HepG2 (cell line): Measurements from ENCODE around the gene CLDN4. TPM values are rescaled to one million over a fixed set of nuclear protein-coding genes. Genes with fewer than 3 reads are reported as not detected.
"Not testable (repeated sequence)": the region's sequence is repeated elsewhere in the genome, so short reads cannot be mapped to it uniquely, and the experiment has no call there.

Experiments used
- ATAC-seq: fragments of 200-7000 bp; cut with Tn5 transposase; 3 replicates; pipeline ENCODE4 v1.9.1; 2020; ENCODE audit warnings: mild to moderate bottlenecking, moderate library complexity
- BruUV-seq: library from RNA; stranded (reverse); fragments of 400-500 nt; replicated peaks from 2 replicates; lab custom pipeline; 2021; lab: Mats Ljungman, UMichigan
- CTCF ChIA-PET: fragments of 300-600 bp; formaldehyde crosslinking; extraction: SDS; loops from one replicate; lab custom pipeline; 2021; ENCODE audit warnings: low total read pairs, inconsistent platforms, low intra/inter-chr PET ratio; lab: Yijun Ruan, JAX
- POLR2A ChIA-PET: fragments of 350-600 bp; sonication (Branson Sonifier 250); formaldehyde crosslinking; loops from one replicate; lab custom pipeline; 2020; ENCODE audit warnings: antibody characterized with exemption, inconsistent platforms; lab: Yijun Ruan, JAX
- DNase-seq: peaks from one replicate; pipeline ENCODE4 v3.0.0-alpha.2; 2015; ENCODE audit warnings: low spot score
- FAIRE-seq: peaks from 3 replicates; lab custom pipeline; 2011; peaks lifted over from hg19 to GRCh38; lab: Jason Lieb, UNC
- H2AFZ ChIP-seq: one replicate; pipeline ENCODE4 v1.6.1; 2011; ENCODE audit warnings: low read length, inconsistent platforms
- H3K27ac ChIP-seq: fragments of 300-600 bp; 3 replicates; pipeline ENCODE4 v1.8.0; 2011; ENCODE audit warnings: mixed run types, mild to moderate bottlenecking, mixed read lengths, low read length, inconsistent platforms; ENCODE audit not compliant: insufficient read depth; ENCODE audit errors: extremely low read length
- H3K27me3 ChIP-seq, 2 experiments: fragments of 200-600 bp in 1 of 2; 2 replicates in 1 of 2; 3 replicates in 1 of 2; pipeline versions ENCODE4 v1.6.0 to v1.8.0; 2011; ENCODE audit warnings: low read length in 2 of 2, mild to moderate bottlenecking in 2 of 2, moderate library complexity in 2 of 2, inconsistent platforms in 1 of 2; ENCODE audit not compliant: insufficient read depth in 2 of 2, control insufficient read depth in 1 of 2
- H3K36me3 ChIP-seq, 2 experiments: fragments of 200-600 bp in 1 of 2; replicated peaks in 1 of 2; 2 replicates in 1 of 2; 3 replicates in 1 of 2; pipeline versions ENCODE4 v1.5.1 to v1.8.0; 2011; ENCODE audit warnings: low read length in 2 of 2, inconsistent platforms in 1 of 2; ENCODE audit not compliant: insufficient read depth in 2 of 2, control insufficient read depth in 1 of 2
- H3K4me1 ChIP-seq: 2 replicates; pipeline ENCODE4 v1.5.1; 2012; ENCODE audit warnings: low read length, inconsistent platforms; ENCODE audit not compliant: insufficient read depth
- H3K4me2 ChIP-seq: 2 replicates; pipeline ENCODE4 v1.6.0; 2011; ENCODE audit warnings: low read depth, low read length, inconsistent platforms
- H3K4me3 ChIP-seq, 3 experiments: fragments of 200-600 bp in 1 of 3; sonication (generic), shearing (Covaris generic) in 1 of 3; replicated peaks in 1 of 3; 2 replicates each; pipeline ENCODE4 v1.5.1; 2011 to 2016; ENCODE audit warnings: low read length in 3 of 3, inconsistent platforms in 2 of 3, low read depth in 2 of 3, mild to moderate bottlenecking in 2 of 3, control low read depth in 1 of 3, mixed read lengths in 1 of 3; ENCODE audit not compliant: insufficient read depth in 1 of 3
- H3K79me2 ChIP-seq: one replicate; pipeline ENCODE4 v1.6.1; 2011; ENCODE audit warnings: low read length, inconsistent platforms; ENCODE audit not compliant: insufficient read depth
- H3K9ac ChIP-seq: 2 replicates; pipeline ENCODE4 v1.6.0; 2011; ENCODE audit warnings: mild to moderate bottlenecking, low read depth, low read length, inconsistent platforms; ENCODE audit not compliant: insufficient read depth
- H3K9me3 ChIP-seq: 2 replicates; pipeline ENCODE4 v1.5.1; 2012; ENCODE audit warnings: mild to moderate bottlenecking, low read length
- H4K20me1 ChIP-seq: 2 replicates; pipeline ENCODE4 v1.6.0; 2011; ENCODE audit warnings: inconsistent platforms, mild to moderate bottlenecking, low read length, moderate library complexity; ENCODE audit not compliant: insufficient read depth
- CENPX ChIP-seq: sonication (generic); formaldehyde crosslinking; IDR thresholded peaks from 2 replicates; pipeline ENCODE4 v1.9.0; 2021; ENCODE audit warnings: mild to moderate bottlenecking, missing genetic modification reagents, moderate library complexity
- GABPB1 ChIP-seq: IDR thresholded peaks from 2 replicates; pipeline ENCODE4 v1.6.1; 2016; ENCODE audit warnings: mild to moderate bottlenecking, missing genetic modification reagents, moderate library complexity, missing compliant biosample characterization
- JDP2 ChIP-seq: sonication (generic); formaldehyde crosslinking; IDR thresholded peaks from 2 replicates; pipeline ENCODE4 v1.8.1; 2022; ENCODE audit warnings: missing genetic modification reagents, borderline replicate concordance
- KDM4B ChIP-seq: sonication (generic); formaldehyde crosslinking; IDR thresholded peaks from 2 replicates; pipeline ENCODE4 v1.4.0; 2020; ENCODE audit warnings: missing genetic modification reagents
- SP2 ChIP-seq: sonication (generic); formaldehyde crosslinking; IDR thresholded peaks from 2 replicates; pipeline ENCODE4 v1.5.1; 2020; ENCODE audit warnings: mild to moderate bottlenecking, missing genetic modification reagents
- ZNF143 ChIP-seq: sonication (generic); formaldehyde crosslinking; IDR thresholded peaks from 2 replicates; pipeline ENCODE4 v1.4.0; 2020; ENCODE audit warnings: missing genetic modification reagents
- ZNF256 ChIP-seq: sonication (generic); formaldehyde crosslinking; conservative IDR thresholded peaks from 2 replicates; pipeline ENCODE4 v1.4.0; 2020; ENCODE audit warnings: missing genetic modification reagents
- ZNF790 ChIP-seq: sonication (generic); formaldehyde crosslinking; IDR thresholded peaks from 2 replicates; pipeline ENCODE4 v1.8.0; 2022; ENCODE audit warnings: missing genetic modification reagents, mild to moderate bottlenecking, borderline replicate concordance
- WGBS: methylation state at CpG from one replicate; pipeline ENCODE4 v1.1.6; 2017; ENCODE audit warnings: low lambda C conversion rate; 5-methylcytosine and 5-hydroxymethylcytosine counted together
- in situ Hi-C: cut with HindIII; loops from 2 replicates; pipeline ENCODE4 v1.10.0; 2017; ENCODE audit warnings: low pct_unique_long_range_greater_than_20kb; ENCODE audit not compliant: extremely low pct_ligation_motif_present
- intact Hi-C: fragments of 100-400 bp; cut with micrococcal nuclease; formaldehyde crosslinking; loops from one replicate; pipeline ENCODE4 v1.10.0; 2022; ENCODE audit not compliant: unreplicated experiment
- polyA plus RNA-seq, 8 experiments: library from polyadenylated mRNA; depleted of rRNA in 3 of 8; stranded (reverse) in 7 of 8; unstranded in 1 of 8; fragments of >200 nt; fragmentation: Illumina TruSeq in 4 of 8; extraction: Trizol in 4 of 8; gene quantifications; 2 replicates each; pipeline versions ENCODE4 v1.2.1 to v1.2.3, GENCODE V29; 2011 to 2016; ENCODE audit warnings: low read depth in 4 of 8, missing spikeins in 1 of 8, mixed read lengths in 1 of 8; ENCODE audit not compliant: insufficient read depth in 1 of 8
- total RNA-seq, 5 experiments: library from RNA; depleted of rRNA; stranded (reverse); fragments of >200 nt; fragmentation: Illumina TruSeq; extraction: Trizol; gene quantifications; 2 replicates each; pipeline ENCODE4 v1.2.3, GENCODE V29; 2016; ENCODE audit warnings: low read depth in 1 of 5
- TF ChIP-seq, protein P1 (sequence below): sonication (generic); formaldehyde crosslinking; IDR thresholded peaks from 2 replicates; pipeline ENCODE4 v1.4.0; 2020; ENCODE audit warnings: missing genetic modification reagents
- TF ChIP-seq, protein P2 (sequence below): sonication (generic); formaldehyde crosslinking; IDR thresholded peaks from 2 replicates; pipeline ENCODE4 v1.5.0; 2020; ENCODE audit warnings: missing genetic modification reagents
- TF ChIP-seq, protein P3 (sequence below): sonication (generic); formaldehyde crosslinking; IDR thresholded peaks from 2 replicates; pipeline ENCODE4 v1.5.0; 2020; ENCODE audit warnings: missing genetic modification reagents, mild to moderate bottlenecking, borderline replicate concordance
- TF ChIP-seq, protein P4 (sequence below): IDR thresholded peaks from 2 replicates; pipeline ENCODE4 v1.6.1; 2016; ENCODE audit warnings: low read depth, borderline replicate concordance

The CLDN4 gene
- total and polyA plus RNA-seq, 2 of the 13 experiments (the other 11 are each of a cell fraction or from before 2014, with no cell fraction given), result 28.2 to 35.7 TPM

DNA sequence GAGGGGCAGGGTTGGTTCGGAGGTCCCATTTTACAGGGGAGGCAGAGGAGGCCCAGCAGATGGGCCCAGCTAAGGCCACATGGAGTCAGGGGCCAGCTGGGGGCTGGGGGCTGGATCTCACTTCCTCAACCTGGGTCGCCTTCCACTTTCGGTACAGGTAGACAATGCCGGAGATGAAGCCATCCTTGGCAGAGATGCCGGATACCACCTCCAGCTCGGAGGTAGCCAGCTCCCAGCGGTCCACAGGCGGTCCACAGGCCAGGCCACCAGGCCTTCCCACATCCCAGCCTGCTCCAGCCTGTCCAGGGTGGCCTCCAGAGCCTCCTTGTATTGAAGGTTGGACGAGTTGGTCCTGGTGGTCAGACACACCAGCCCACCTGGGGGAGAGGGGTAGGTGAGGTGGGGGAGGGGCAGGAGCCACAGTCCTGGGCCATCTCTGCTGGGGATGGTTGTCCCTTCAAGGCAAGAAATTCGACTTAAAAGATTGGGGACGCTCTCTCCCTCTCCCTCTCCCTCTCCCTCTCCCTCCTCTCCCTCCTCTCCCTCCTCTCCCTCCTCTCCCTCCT lies 3.9 kb downstream of the CLDN4 start:
- intact Hi-C loops, result no loop called here
- 100% methylated on average over 10 of the region's 11 CpGs for WGBS

DNA sequence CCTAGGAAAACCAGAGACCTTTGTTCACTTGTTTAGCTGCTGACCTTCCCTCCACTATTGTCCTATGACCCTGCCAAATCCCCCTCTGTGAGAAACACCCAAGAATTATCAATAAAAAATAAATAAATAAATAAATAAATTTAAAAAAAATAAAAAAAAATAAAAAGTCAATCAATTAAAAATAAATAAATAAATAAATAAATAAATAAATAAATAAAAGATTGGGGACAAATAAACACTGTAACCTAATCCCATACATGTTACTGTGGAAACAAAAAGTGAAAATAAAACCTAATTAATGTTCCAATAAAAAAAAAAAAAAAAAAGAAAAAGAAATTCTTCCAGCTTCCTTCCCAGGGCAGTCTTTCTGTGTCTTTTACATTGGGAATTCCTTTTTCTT lies 6.4 kb downstream of the CLDN4 start:
- H3K27me3 ChIP-seq, intact Hi-C loops, DNase-seq, ATAC-seq, H3K4me3 ChIP-seq, H3K4me2 ChIP-seq, H3K9ac ChIP-seq, POLR2A ChIA-PET, FAIRE-seq, BruUV-seq, CTCF ChIA-PET, H4K20me1 ChIP-seq, H3K9me3 ChIP-seq, H3K79me2 ChIP-seq, H3K36me3 ChIP-seq, H2AFZ ChIP-seq, in situ Hi-C loops, H3K27ac ChIP-seq: not testable (repeated sequence)
- peaks cover 64% of the 10 kb centered on the region for H3K4me1 ChIP-seq

More for the DNA sequence above, 3.9 kb downstream of the CLDN4 start:
- Histone ChIP-seq H3K9me3 (no peaks in the 10 kb centered on the region), H2AFZ (no peak overlapping the region), H3K4me2 (no peak overlapping the region), H3K36me3 (no peaks in the 10 kb centered on the region), H3K4me3 (no peak overlapping the region), H3K4me1 (peaks cover 55% of the 10 kb centered on the region), H3K79me2 (peaks cover 12% of the 10 kb centered on the region), H3K27me3 (no peaks in the 10 kb centered on the region; a peak in 1 of 5 replicates), H3K9ac (no peak overlapping the region)
- no peak for DNase-seq
- POLR2A ChIA-PET, result interaction anchor here (5.5 kb wide), 1 partner anchor 7 kb away, joined by 55 read pairs; the partner anchor contains the start of gene METTL27
- no TSS peak for BruUV-seq
- no peak for FAIRE-seq
- in situ Hi-C loops, result no loop called here
- CTCF ChIA-PET, result no interaction called here
- ATAC-seq, result no peak
- TF ChIP-seq ZNF256 (no peak), CENPX (CRISPR knock-in tag) (no peak), KDM4B (no peak), JDP2 (no peak), SP2 (CRISPR knock-in tag) (no peak), ZNF790 (CRISPR knock-in tag) (no peak), GABPB1 (CRISPR knock-in tag) (no peak), ZNF143 (CRISPR knock-in tag) (no peak)
- TF ChIP-seq, protein P1, sequence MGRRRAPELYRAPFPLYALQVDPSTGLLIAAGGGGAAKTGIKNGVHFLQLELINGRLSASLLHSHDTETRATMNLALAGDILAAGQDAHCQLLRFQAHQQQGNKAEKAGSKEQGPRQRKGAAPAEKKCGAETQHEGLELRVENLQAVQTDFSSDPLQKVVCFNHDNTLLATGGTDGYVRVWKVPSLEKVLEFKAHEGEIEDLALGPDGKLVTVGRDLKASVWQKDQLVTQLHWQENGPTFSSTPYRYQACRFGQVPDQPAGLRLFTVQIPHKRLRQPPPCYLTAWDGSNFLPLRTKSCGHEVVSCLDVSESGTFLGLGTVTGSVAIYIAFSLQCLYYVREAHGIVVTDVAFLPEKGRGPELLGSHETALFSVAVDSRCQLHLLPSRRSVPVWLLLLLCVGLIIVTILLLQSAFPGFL, result no peak
- TF ChIP-seq, protein P2, sequence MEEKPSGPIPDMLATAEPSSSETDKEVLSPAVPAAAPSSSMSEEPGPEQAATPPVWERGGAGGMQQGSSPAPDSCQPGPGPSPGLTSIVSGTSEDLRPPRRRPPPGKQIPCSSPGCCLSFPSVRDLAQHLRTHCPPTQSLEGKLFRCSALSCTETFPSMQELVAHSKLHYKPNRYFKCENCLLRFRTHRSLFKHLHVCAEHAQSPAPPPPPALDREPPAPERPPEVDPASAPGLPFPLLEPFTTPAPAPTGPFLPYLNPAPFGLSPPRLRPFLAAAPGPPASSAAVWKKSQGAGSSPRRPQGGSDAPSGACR, result no peak
- TF ChIP-seq, protein P3, sequence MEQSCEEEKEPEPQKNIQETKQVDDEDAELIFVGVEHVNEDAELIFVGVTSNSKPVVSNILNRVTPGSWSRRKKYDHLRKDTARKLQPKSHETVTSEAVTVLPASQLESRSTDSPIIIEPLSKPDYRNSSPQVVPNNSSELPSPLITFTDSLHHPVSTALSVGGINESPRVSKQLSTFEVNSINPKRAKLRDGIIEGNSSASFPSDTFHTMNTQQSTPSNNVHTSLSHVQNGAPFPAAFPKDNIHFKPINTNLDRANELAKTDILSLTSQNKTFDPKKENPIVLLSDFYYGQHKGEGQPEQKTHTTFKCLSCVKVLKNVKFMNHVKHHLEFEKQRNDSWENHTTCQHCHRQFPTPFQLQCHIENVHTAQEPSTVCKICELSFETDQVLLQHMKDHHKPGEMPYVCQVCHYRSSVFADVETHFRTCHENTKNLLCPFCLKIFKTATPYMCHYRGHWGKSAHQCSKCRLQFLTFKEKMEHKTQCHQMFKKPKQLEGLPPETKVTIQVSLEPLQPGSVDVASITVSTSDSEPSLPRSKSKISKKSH (CRISPR knock-in tag), result no peak
- TF ChIP-seq, protein P4, sequence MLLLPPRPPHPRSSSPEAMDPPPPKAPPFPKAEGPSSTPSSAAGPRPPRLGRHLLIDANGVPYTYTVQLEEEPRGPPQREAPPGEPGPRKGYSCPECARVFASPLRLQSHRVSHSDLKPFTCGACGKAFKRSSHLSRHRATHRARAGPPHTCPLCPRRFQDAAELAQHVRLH (CRISPR knock-in tag), result no peak
- TF ChIP-seq, all 625 proteins: peak for 0
- Histone ChIP-seq H3K27ac (no peak overlapping the region), H4K20me1 (no peaks in the 10 kb centered on the region)
